Aorta (tissue), 5 donors: ENCODE measurements around the gene GNMT. TPM values are rescaled to one million over a fixed set of nuclear protein-coding genes. Genes with fewer than 3 reads are reported as not detected.
"Not testable (repeated sequence)": the region's sequence is repeated elsewhere in the genome, so short reads cannot be mapped to it uniquely, and the experiment has no call there.

Experiments
- ATAC-seq: fragments of 200-7000 bp; cut with Tn5 transposase; one replicate; pipeline ENCODE4 v1.9.1; 2022; ENCODE audit warnings: moderate library complexity; ENCODE audit not compliant: low FRiP score
- DNase-seq, 2 donors: peaks; one replicate each; pipeline ENCODE4 v3.0.0-alpha.2; 2020
- H3K27ac ChIP-seq, 2 donors: one replicate each; pipeline ENCODE4 v1.5.1; 2013; ENCODE audit warnings: low read length in 2 of 2, mild to moderate bottlenecking in 2 of 2, moderate library complexity in 2 of 2, control low read depth in 1 of 2, inconsistent platforms in 1 of 2, low read depth in 1 of 2
- H3K27me3 ChIP-seq, 2 donors: one replicate each; pipeline ENCODE4 v1.6.1; 2013; ENCODE audit warnings: control low read depth in 1 of 2, low read length in 1 of 2, mild to moderate bottlenecking in 1 of 2, moderate library complexity in 1 of 2; ENCODE audit not compliant: insufficient read depth in 2 of 2, control insufficient read depth in 1 of 2
- H3K36me3 ChIP-seq, 2 donors: one replicate each; pipeline ENCODE4 v1.6.1; 2013; ENCODE audit warnings: control low read depth in 1 of 2, low read length in 1 of 2, mild to moderate bottlenecking in 1 of 2; ENCODE audit not compliant: insufficient read depth in 2 of 2, control insufficient read depth in 1 of 2
- H3K4me1 ChIP-seq, 2 donors: one replicate each; pipeline ENCODE4 v1.6.1; 2013; ENCODE audit warnings: low read length in 2 of 2, control low read depth in 1 of 2, mild to moderate bottlenecking in 1 of 2, moderate library complexity in 1 of 2; ENCODE audit not compliant: insufficient read depth in 2 of 2, control insufficient read depth in 1 of 2
- H3K4me3 ChIP-seq, 2 donors: one replicate each; pipeline ENCODE4 v1.5.1; 2013; ENCODE audit warnings: low read length in 2 of 2, control low read depth in 1 of 2, mild to moderate bottlenecking in 1 of 2
- H3K9me3 ChIP-seq: one replicate; pipeline ENCODE4 v1.6.1; 2013; ENCODE audit warnings: mild to moderate bottlenecking, low read length; ENCODE audit not compliant: control insufficient read depth
- WGBS, 2 donors: extraction: QIAGEN DNeasy Blood & Tissue Kit; methylation state at CpG; one replicate each; pipeline ENCODE4 v1.1.7; 2013; 5-methylcytosine and 5-hydroxymethylcytosine counted together
- intact Hi-C, 2 donors: fragments of 100-400 bp; cut with DNase I; formaldehyde crosslinking; loops; one replicate each; pipeline versions ENCODE4 v1.14.2 to v1.15.0; 2022
- polyA plus RNA-seq, 2 donors: library from polyadenylated mRNA; stranded (reverse); fragments of 200-250 nt; gene quantifications; one replicate each; pipeline ENCODE4 v1.2.3, GENCODE V29; 2013
- total RNA-seq, 2 donors: library from RNA; stranded (reverse); fragmentation: NEBNext Ultra II Directional; extraction: Animal tissue kit (Norgen Biotek cat#: 25700); gene quantifications; one replicate each; pipeline ENCODE4 v1.2.1, GENCODE V29; 2021
- donor health status: healthy with polysubstance abuse.
- donor health status: Bipolar disorder and iron deficiency.
- donor health status: DM: no; HTN: no; CAD: no.
- donor health status: DM: no; HTN: no; CAD: no.
- donor health status: DM: yes; HTN: yes; CAD: no.

Gene GNMT
- total and polyA plus RNA-seq, 4 donors, result 0.88 to 1.2 (median 1.2) TPM; not detected in 1

DNA sequence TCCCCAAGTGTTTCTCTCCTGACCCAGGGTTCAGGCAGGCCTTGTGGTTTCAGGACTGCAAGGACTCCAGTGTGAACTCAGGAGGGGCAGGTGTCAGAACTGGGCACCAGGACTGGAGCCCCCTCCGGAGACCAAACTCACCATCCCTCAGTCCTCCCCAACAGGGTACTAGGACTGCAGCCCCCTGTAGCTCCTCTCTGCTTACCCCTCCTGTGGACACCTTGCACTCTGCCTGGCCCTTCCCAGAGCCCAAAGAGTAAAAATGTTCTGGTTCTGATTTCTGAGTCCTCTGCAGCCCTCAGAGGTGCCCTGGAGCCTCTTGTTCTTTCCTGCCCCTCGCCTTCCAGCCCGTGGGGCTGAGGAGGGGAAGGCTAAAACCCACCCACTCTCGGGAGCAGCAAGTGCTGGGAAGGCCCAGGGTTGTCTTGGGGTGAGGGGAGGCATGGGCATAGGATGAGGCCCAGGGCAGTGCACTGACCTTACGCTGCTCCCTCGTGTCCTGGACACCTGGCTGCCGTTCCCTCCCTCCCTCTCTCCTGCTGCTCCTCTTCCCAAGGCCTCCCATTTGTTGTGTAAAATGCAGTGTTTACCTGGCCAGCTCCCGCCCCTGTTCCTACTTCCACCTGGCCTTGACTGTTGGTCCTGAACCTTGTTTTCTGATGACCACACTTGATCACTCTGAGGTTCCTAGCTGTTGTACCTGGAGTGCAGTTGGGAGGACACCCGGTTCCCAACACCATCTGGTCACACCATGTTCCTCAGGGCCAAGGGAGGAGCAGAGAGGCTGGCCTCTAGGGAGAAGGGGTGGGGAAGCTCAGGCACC is 21.4 kb upstream of the GNMT start:
- H3K4me1 ChIP-seq, result no peaks in the 10 kb centered on the region
- H3K36me3 ChIP-seq, result peaks cover 0 to 2% of the 10 kb centered on the region in 2 donors
- no peaks in the 10 kb centered on the region for H3K27me3 ChIP-seq
- H3K27ac ChIP-seq, result no peak overlapping the region
- no peaks in the 10 kb centered on the region for H3K9me3 ChIP-seq
- 71 to 81% methylated on average over 6 to 9 of the region's 9 CpGs for WGBS, 2 donors
- ATAC-seq (no peak), DNase-seq (no peak)
- intact Hi-C loops, result no loop called here
- no peak overlapping the region for H3K4me3 ChIP-seq

DNA sequence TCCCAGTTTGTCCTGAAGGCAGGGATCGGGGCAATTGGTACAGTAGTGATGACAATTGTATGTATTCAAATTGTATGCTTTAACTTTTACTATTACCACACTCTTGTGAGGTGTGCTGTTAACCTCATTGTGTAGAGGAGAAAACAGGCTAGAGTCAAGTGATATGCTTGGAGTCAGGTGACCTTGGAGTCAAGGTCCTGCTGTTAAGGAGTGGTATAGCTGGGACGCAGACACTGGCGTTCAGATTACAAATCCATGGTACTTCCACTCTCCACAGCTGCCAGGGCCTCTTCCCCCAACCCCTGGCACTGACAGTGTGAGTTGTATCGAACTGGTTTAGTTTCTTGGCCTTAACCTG is 20.8 kb upstream of the GNMT start:
- 78 to 82% methylated on average over 4 of the region's 4 CpGs for WGBS, 2 donors
- no peak for ATAC-seq
- H3K27ac ChIP-seq, result no peak overlapping the region
- no peak overlapping the region for H3K4me3 ChIP-seq
- H3K9me3 ChIP-seq, result no peaks in the 10 kb centered on the region
- no peaks in the 10 kb centered on the region for H3K27me3 ChIP-seq
- no peak for DNase-seq
- intact Hi-C loops, result no loop called here
- H3K36me3 ChIP-seq, result peaks cover 0 to 2% of the 10 kb centered on the region in 2 donors
- H3K4me1 ChIP-seq, result no peaks in the 10 kb centered on the region

DNA sequence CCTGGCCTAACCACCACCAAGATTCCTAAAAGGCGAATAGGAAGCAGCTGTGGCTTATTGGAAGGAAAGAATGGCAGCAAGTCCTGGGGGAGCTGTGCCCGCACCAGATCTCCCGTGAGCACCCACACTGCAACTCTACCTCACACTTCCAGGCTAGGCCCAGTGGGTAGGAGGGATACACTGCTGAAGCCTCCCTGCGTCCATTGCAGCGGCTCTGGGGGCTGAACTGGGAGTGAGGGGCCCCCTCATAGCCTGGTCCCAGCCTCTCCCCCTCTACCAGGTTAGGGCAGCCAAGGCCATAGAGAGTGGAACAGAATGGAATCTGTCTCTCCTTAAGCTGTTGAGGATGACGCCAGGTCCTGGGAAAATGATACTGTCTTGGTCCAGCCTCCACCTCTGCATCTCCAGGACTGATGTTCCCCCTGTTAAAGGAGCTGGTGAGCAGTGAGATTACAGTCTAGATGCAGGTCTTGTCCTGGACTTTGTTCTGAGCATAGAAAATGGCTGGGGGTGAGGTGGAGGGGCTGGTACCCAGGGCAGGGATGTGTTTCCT is 20.0 kb upstream of the GNMT start:
- intact Hi-C loops, result no loop called here
- DNase-seq (no peak), ATAC-seq (no peak)
- Histone ChIP-seq H3K27ac (no peak overlapping the region), H3K4me3 (no peak overlapping the region), H3K36me3 (peaks cover 0 to 2% of the 10 kb centered on the region in 2 donors), H3K4me1 (no peaks in the 10 kb centered on the region), H3K27me3 (no peaks in the 10 kb centered on the region), H3K9me3 (no peaks in the 10 kb centered on the region)
- 86 to 94% methylated on average over 6 of the region's 6 CpGs for WGBS, 2 donors

DNA sequence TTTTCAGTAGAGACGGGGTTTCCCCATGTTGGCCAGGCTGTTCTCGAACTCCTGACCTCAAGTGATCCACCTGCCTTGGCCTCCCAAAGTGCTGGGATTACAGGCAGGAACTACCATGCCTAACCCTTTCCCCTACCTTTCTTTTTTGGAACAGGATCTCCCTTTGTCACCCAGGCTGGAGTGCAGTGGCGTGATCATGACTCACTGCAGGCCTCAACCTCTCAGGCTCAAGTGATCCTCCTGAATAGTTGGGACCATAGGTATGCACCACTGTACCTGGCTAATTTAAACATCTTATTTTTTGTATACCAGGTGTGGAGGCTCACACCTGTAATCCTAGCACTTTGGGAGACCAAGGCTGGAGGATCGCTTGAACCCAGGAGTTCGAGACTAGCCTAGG is 19.2 kb upstream of the GNMT start:
- intact Hi-C loops, H3K4me1 ChIP-seq, H3K36me3 ChIP-seq, ATAC-seq, H3K27ac ChIP-seq, H3K9me3 ChIP-seq, DNase-seq, H3K4me3 ChIP-seq, H3K27me3 ChIP-seq: not testable (repeated sequence)
- WGBS, 2 donors, result 96 to 98% methylated on average over 5 of the region's 5 CpGs

DNA sequence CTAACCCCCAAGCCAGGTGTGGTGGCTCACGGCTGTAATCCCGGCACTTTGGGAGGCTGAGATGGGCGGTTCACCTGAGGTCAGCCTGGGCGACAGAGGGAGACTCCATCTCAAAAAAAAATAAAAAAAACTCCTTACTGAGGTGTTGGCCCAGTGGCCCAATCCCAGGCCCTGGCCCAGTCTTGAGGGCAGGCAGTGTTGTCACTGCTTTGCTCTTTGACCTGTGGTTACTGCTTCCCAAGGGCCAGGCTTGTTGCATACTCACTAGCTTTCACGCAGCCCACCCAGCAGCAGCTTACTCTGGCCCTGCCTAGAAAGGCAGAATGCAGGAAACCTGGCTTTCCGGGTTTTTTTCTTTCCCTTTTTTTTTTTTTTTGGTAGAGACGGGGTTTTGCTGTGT is 18.1 kb upstream of the GNMT start:
- no peaks in the 10 kb centered on the region for H3K4me1 ChIP-seq
- intact Hi-C loops, result no loop called here
- H3K9me3 ChIP-seq, result no peaks in the 10 kb centered on the region
- no peak overlapping the region for H3K4me3 ChIP-seq
- WGBS, 2 donors, result 74 to 76% methylated on average over 7 of the region's 7 CpGs
- H3K27ac ChIP-seq, result no peak overlapping the region
- no peaks in the 10 kb centered on the region for H3K36me3 ChIP-seq
- ATAC-seq (no peak), DNase-seq (no peak)
- H3K27me3 ChIP-seq, result no peaks in the 10 kb centered on the region

DNA sequence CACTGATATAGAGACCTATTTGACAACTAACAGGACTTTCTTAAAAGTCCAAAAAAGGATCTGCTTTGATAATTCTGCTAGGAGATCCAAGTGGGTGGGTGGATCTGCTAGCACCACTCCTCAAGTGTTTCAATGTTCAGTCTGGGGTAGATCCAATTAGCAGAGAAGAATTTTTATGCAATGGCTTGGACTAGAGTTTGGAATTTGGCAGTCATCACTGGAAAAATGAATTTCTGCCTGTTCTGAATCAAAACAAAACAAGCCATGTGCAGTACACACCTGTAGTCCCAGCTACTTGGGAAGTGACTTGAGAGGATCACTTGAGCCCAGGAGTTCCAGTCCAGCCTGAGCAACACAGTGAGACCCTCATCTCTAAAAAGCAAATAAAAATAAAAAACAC is 12.6 kb upstream of the GNMT start:
- H3K4me3 ChIP-seq, result no peak overlapping the region
- no peaks in the 10 kb centered on the region for H3K27me3 ChIP-seq
- ATAC-seq (no peak), DNase-seq (no peak)
- intact Hi-C loops, result no loop called here
- no peaks in the 10 kb centered on the region for H3K9me3 ChIP-seq
- no peaks in the 10 kb centered on the region for H3K4me1 ChIP-seq
- no peaks in the 10 kb centered on the region for H3K36me3 ChIP-seq
- no peak overlapping the region for H3K27ac ChIP-seq

DNA sequence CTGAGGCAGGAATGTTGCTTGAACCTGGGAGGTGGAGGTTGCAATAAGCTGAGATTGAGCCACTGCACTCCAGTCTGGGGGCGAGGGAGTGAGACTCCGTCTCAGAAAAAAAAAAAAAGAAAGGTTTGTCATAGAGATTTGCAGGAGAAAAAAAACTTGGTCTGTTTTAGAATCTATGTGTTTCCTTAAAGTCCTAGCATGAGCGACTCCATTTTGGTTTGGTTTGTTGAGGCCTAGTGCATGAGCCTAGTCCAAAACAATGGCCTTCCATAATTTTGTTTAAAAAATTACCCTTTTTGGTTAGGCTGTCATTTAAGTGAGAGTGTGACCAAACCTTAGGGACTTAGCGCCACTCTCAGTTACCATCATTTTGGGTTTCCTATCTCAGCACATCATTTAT is 8.2 kb upstream of the GNMT start:
- no peaks in the 10 kb centered on the region for H3K27me3 ChIP-seq
- H3K4me1 ChIP-seq, result no peaks in the 10 kb centered on the region
- intact Hi-C loops, result no loop called here
- no peaks in the 10 kb centered on the region for H3K9me3 ChIP-seq
- no peak for DNase-seq
- WGBS, 2 donors, result 91 to 92% methylated on average over 4 of the region's 4 CpGs
- H3K36me3 ChIP-seq, result no peaks in the 10 kb centered on the region
- no peak overlapping the region for H3K27ac ChIP-seq
- no peak overlapping the region for H3K4me3 ChIP-seq
- no peak for ATAC-seq

DNA sequence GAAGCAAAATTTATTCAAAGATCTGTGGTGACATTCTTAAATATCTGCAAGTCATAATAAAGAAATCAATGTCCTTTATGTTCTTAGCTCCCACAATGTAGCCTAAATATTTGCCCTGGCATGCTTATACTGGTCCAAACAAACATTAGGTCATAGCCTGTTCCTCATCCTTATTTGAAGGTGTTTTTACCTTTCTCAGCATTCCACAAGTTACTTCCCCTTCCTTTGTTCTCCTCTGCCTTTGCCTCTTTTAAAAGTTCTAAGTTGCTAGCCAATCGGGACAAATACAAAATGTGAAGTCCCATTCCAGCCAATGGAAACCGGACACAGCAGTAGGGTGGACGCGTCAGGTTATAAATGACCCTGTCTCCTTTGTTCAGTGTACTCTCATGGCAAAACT is 6.1 kb upstream of the GNMT start:
- H3K4me1 ChIP-seq, DNase-seq, ATAC-seq, H3K9me3 ChIP-seq, H3K36me3 ChIP-seq, H3K27ac ChIP-seq, H3K27me3 ChIP-seq, H3K4me3 ChIP-seq, intact Hi-C loops: not testable (repeated sequence)
- 84 to 86% methylated on average over 4 of the region's 4 CpGs for WGBS, 2 donors

DNA sequence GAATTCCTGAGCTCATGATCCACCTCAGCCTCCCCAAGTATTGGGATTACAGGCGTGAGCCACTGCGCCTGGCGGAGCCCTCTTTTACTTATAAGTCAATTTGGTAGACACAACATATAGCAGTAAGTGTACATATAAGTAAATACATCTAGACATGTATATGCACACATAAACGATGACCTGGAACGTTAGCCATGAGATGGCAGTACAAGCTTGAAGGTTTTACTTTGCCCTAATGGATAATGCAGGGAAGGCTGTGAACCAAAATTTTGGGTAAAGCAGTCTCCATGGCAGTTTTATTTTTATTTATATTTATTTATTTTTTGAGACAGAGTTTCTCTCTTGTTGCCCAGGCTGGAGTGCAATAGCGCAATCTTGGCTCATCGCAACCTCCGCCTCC is 2.4 kb upstream of the GNMT start:
- 79 to 83% methylated on average over 8 of the region's 8 CpGs for WGBS, 2 donors
- intact Hi-C loops, result no loop called here
- Histone ChIP-seq H3K27ac (no peak overlapping the region), H3K9me3 (no peaks in the 10 kb centered on the region), H3K4me1 (no peaks in the 10 kb centered on the region), H3K27me3 (no peaks in the 10 kb centered on the region), H3K36me3 (no peaks in the 10 kb centered on the region), H3K4me3 (no peak overlapping the region)
- DNase-seq, result no peak
- no peak for ATAC-seq
